ENCODE measurements around the gene SPTBN1. TPM values are rescaled to one million over a fixed set of nuclear protein-coding genes. Genes with fewer than 3 reads are reported as not detected.

SPTBN1 gene
- total RNA-seq, 2 experiments from 2014 or later, result 82.9 to 109 TPM

DNA sequence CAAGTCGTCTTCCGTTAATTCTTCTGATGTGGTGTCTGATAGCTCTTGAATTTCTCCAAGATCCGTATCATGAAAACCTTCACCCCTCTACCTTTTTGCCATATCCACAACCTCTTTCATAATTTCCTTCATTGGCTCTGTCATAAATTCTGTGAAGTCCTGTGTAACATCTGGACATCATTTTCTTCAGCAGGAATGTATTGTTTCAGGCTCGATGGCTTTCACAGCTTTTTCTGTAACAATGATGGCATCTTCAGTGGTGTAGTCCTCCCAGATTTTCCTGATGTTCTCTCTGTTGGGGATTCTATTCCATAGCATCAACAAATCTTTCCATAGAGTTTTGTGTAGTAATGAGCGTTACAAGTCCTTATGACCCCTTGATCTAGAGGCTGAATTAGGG, 153.1 kb downstream of the SPTBN1 start:
- Mint-ChIP-seq H3K4me1 (peaks cover 43% of the 10 kb centered on the region), H3K4me3 (no peak overlapping the region), H3K27ac (no peak overlapping the region), H3K27me3 (no peaks in the 10 kb centered on the region), H3K9me3 (ENCODE audit: low read depth) (no peaks in the 10 kb centered on the region), H3K36me3 (peaks cover 16% of the 10 kb centered on the region)
- CTCF ChIA-PET, result no interaction called here
- no peak for DNase-seq
- ATAC-seq, result no peak

DNA sequence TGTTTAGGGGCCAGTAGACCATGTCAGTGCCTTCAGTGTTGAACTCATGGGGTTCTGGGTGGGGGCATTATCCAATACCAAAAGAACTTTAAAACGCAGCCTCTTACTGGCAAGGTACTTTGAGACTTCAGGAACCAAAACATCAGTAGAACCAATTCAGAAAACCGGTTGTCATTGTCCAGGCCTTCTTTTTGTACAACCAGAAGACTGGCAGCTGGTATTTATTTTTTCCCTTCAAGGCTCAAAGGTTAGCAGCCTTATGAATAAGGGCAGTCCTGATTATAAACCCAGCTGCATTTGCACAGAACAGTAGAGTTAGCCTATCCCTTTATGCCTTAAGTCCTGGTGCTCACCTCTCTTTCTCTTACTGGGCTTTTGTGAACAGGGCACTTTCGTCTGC, 153.5 kb downstream of the SPTBN1 start:
- no peak for DNase-seq
- Mint-ChIP-seq H3K4me1 (peaks cover 40% of the 10 kb centered on the region), H3K36me3 (peaks cover 17% of the 10 kb centered on the region), H3K27me3 (no peaks in the 10 kb centered on the region), H3K27ac (no peak overlapping the region), H3K4me3 (no peak overlapping the region), H3K9me3 (ENCODE audit: low read depth) (no peaks in the 10 kb centered on the region)
- ATAC-seq, result no peak
- CTCF ChIA-PET, result no interaction called here

GRCh38 chr2:54610700-54611099, 154.6 kb downstream of the SPTBN1 start:
- H3K27ac Mint-ChIP-seq, result no peak overlapping the region
- no peak for ATAC-seq
- peaks cover 17% of the 10 kb centered on the region for H3K36me3 Mint-ChIP-seq
- CTCF ChIA-PET, result interaction anchor here (0.7 to 1.0 kb wide), 3 partner anchors 11 to 55 kb away, joined by 3 to 4 read pairs (median 4); no protein-coding TSS in a partner anchor
- no peaks in the 10 kb centered on the region for H3K9me3 Mint-ChIP-seq (ENCODE audit: low read depth)
- no peak for DNase-seq
- peaks cover 29% of the 10 kb centered on the region for H3K4me1 Mint-ChIP-seq
- H3K4me3 Mint-ChIP-seq, result no peak overlapping the region
- no peaks in the 10 kb centered on the region for H3K27me3 Mint-ChIP-seq

- peaks cover 21% of the 10 kb centered on the region for H3K36me3 Mint-ChIP-seq
- no peak for ATAC-seq
- H3K9me3 Mint-ChIP-seq (ENCODE audit: low read depth), result no peaks in the 10 kb centered on the region
- no peak overlapping the region for H3K4me3 Mint-ChIP-seq
- no peak for DNase-seq
- H3K27me3 Mint-ChIP-seq, result no peaks in the 10 kb centered on the region
- no peak overlapping the region for H3K27ac Mint-ChIP-seq
- CTCF ChIA-PET, result no interaction called here
- H3K4me1 Mint-ChIP-seq, result peaks cover 16% of the 10 kb centered on the region
Measured at GRCh38 chr2:54611830-54612545, 155.9 kb downstream of the SPTBN1 start.

GRCh38 chr2:54613386-54613785, 157.3 kb downstream of the SPTBN1 start:
- Mint-ChIP-seq H3K9me3 (ENCODE audit: low read depth) (no peaks in the 10 kb centered on the region), H3K4me1 (peaks cover 16% of the 10 kb centered on the region), H3K27ac (no peak overlapping the region), H3K4me3 (no peak overlapping the region), H3K36me3 (peaks cover 31% of the 10 kb centered on the region), H3K27me3 (no peaks in the 10 kb centered on the region)
- DNase-seq (no peak), ATAC-seq (no peak)
- CTCF ChIA-PET, result no interaction called here

DNA sequence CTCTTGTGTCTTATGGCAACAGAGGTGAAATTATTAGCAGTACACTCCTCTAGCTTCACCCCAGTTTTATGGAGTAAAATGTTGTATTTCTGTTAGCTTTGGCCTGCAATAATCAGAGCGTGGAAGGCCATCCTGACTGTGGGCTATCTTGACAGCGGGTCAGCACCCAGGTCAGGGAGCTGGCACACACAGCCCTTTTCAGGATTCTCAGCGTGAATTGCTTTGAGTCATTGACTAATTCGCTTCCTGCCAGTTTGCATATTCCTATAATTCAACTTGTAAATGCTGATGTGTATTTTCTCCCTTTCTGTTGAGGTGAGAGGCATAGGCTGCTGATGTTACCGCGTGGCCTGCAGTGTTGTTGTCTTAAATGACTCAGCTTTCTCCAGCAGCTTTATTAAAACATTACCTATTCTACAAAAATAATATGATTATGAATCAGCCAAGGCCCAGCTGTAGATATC, 157.7 kb downstream of the SPTBN1 start:
- CTCF ChIA-PET, result interaction anchor here (0.8 to 1.7 kb wide), 3 partner anchors 52 to 507 kb away, joined by 3 to 6 read pairs (median 3); no protein-coding TSS in a partner anchor
- H3K4me1 Mint-ChIP-seq, result peaks cover 17% of the 10 kb centered on the region
- DNase-seq, result no peak
- H3K36me3 Mint-ChIP-seq, result peaks cover 31% of the 10 kb centered on the region
- no peaks in the 10 kb centered on the region for H3K9me3 Mint-ChIP-seq (ENCODE audit: low read depth)
- H3K27ac Mint-ChIP-seq, result no peak overlapping the region
- no peaks in the 10 kb centered on the region for H3K27me3 Mint-ChIP-seq
- ATAC-seq, result no peak
- no peak overlapping the region for H3K4me3 Mint-ChIP-seq

GRCh38 chr2:54614819-54615218, 158.7 kb downstream of the SPTBN1 start:
- CTCF ChIA-PET, result interaction anchor here (0.8 to 1.7 kb wide), 3 partner anchors 51 to 88 kb away, joined by 3 to 6 read pairs (median 3); no protein-coding TSS in a partner anchor
- Mint-ChIP-seq H3K27me3 (no peaks in the 10 kb centered on the region), H3K4me1 (peaks cover 15% of the 10 kb centered on the region), H3K36me3 (peaks cover 37% of the 10 kb centered on the region), H3K4me3 (no peak overlapping the region), H3K9me3 (ENCODE audit: low read depth) (no peaks in the 10 kb centered on the region), H3K27ac (no peak overlapping the region)
- no peak for DNase-seq
- ATAC-seq, result no peak

DNA sequence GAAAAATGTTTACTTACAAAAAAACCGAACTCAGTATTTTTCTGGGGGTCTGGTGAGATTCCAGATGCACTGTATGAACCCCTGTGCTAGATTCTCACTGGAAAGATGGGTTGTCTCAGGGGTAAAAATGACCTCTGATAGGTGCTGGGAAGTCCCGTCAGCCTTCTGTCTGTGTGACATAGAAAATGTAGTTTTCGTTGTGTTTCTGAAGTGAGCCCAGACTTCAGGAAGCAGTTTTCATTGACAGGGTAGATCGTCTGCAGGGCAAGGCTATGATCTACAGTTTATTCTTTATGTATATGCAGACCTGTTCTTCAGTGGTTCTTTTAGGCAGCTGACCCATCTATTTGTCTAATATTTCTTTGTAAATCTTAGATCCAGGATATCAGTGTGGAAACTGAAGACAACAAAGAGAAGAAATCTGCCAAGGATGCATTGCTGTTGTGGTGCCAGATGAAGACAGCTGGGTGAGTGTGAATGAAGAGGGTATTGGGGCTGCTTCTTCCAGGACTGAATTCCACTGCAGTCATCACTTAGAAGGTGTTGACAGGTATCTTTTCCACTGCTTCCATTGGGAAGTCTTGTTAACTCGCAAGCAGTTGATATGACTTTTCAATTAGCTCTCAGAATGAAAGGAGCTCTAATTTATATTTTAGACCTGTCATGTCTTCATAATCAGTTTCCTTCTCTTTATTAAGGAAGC, 159.9 kb downstream of the SPTBN1 start:
- no peak for ATAC-seq
- no peak overlapping the region for H3K27ac Mint-ChIP-seq
- H3K27me3 Mint-ChIP-seq, result no peaks in the 10 kb centered on the region
- H3K4me1 Mint-ChIP-seq, result peaks cover 8% of the 10 kb centered on the region
- H3K9me3 Mint-ChIP-seq (ENCODE audit: low read depth), result no peaks in the 10 kb centered on the region
- H3K36me3 Mint-ChIP-seq, result peaks cover 48% of the 10 kb centered on the region
- H3K4me3 Mint-ChIP-seq, result no peak overlapping the region
- no peak for DNase-seq
- CTCF ChIA-PET, result no interaction called here

DNA sequence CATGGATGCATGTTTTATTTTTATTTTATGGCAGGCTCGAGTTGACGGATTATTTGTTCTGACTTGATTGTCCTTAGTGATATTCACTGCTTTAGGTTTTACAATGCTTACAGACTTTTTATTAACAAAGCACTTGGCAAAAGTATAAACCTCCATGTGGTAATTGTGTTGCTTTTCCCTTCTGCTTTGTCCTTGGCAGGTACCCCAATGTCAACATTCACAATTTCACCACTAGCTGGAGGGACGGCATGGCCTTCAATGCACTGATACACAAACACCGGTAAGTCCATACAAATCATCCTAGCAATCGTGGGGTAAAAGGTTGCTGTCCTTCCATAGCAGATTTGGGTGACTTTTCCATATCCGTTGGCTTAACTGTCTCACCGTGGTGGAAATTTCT, 161.3 kb downstream of the SPTBN1 start:
- H3K4me3 Mint-ChIP-seq, result no peak overlapping the region
- no peaks in the 10 kb centered on the region for H3K9me3 Mint-ChIP-seq (ENCODE audit: low read depth)
- no peak for ATAC-seq
- no peak overlapping the region for H3K27ac Mint-ChIP-seq
- no peak for DNase-seq
- H3K27me3 Mint-ChIP-seq, result no peaks in the 10 kb centered on the region
- H3K4me1 Mint-ChIP-seq, result peaks cover 8% of the 10 kb centered on the region
- peaks cover 53% of the 10 kb centered on the region for H3K36me3 Mint-ChIP-seq
- CTCF ChIA-PET, result interaction anchor here (1.2 kb wide), 1 partner anchor 39 kb away, joined by 3 read pairs; no protein-coding TSS in a partner anchor

GRCh38 chr2:54618646-54619565, 162.8 kb downstream of the SPTBN1 start:
- Mint-ChIP-seq H3K9me3 (ENCODE audit: low read depth) (no peaks in the 10 kb centered on the region), H3K27ac (no peak overlapping the region), H3K36me3 (peaks cover 61% of the 10 kb centered on the region), H3K27me3 (no peaks in the 10 kb centered on the region), H3K4me1 (peaks cover 3% of the 10 kb centered on the region), H3K4me3 (no peak overlapping the region)
- no peak for DNase-seq
- no peak for ATAC-seq
- CTCF ChIA-PET, result interaction anchor here (0.7 kb wide), 1 partner anchor 512 kb away, joined by 3 read pairs; no protein-coding TSS in a partner anchor

DNA sequence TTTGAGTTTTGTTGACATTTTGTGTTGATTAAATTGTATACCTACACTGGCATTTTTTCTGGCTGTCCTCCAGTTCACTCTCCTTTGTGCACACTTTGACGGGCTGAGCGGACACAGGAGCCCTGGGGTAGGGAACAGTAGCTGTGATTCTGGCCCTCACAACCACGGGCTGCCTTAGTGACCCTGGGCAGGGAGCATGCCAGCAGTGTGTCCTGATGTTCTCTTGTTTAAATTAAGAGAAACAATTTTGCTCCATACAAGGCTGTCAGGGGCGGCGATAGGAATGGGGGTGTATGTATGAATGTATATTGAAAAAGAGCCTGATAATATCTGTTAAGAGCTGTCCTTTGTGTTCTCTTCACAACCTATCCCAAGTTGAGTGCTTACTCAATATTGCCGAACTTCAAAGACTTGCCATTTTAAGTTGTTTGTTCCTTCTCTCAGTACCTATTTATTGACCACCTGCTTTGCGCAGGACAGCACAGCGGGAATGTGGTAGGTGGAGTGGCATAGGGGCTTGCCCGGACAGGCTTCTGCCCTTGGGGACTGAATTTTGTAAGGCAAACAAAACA, 163.6 kb downstream of the SPTBN1 start:
- Mint-ChIP-seq H3K9me3 (ENCODE audit: low read depth) (no peaks in the 10 kb centered on the region), H3K4me1 (peaks cover 2% of the 10 kb centered on the region), H3K27ac (no peak overlapping the region), H3K27me3 (no peaks in the 10 kb centered on the region), H3K4me3 (no peak overlapping the region), H3K36me3 (peaks cover 63% of the 10 kb centered on the region)
- DNase-seq (no peak), ATAC-seq (no peak)
- CTCF ChIA-PET, result interaction anchor here (0.7 kb wide), 1 partner anchor 513 kb away, joined by 3 read pairs; no protein-coding TSS in a partner anchor

DNA sequence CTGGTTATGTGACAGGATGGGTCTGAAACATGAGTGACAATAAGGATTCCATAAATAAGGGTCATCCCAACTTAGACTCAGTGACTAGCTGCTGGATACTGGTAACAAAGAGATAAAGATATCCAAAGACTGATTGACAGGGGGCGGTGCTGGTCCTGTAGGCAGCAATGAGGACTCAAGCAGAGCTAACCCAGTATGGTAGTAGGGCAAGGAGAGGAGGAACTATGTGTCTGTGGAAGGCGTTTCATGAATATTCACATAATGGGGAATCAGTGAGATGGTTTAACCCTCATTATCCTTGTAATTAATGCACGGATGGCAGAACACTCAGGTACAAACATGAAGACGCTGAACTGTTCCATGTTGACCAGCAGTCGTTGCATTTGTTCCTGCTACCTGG, 164.8 kb downstream of the SPTBN1 start:
- no peak overlapping the region for H3K4me3 Mint-ChIP-seq
- peaks cover 71% of the 10 kb centered on the region for H3K36me3 Mint-ChIP-seq
- H3K27ac Mint-ChIP-seq, result no peak overlapping the region
- peaks cover 2% of the 10 kb centered on the region for H3K4me1 Mint-ChIP-seq
- CTCF ChIA-PET, result no interaction called here
- H3K9me3 Mint-ChIP-seq (ENCODE audit: low read depth), result no peaks in the 10 kb centered on the region
- no peak for ATAC-seq
- no peaks in the 10 kb centered on the region for H3K27me3 Mint-ChIP-seq
- no peak for DNase-seq

Measured in activated CD8-positive, alpha-beta memory T cell treated with anti-CD3 and anti-CD28 coated beads, Interleukin-2, amount 10 ng/mL, durations not matched to agents 7 days and 5 days (primary cell).